ENCODE results near the gene RAET1G. TPM values are rescaled to one million over a fixed set of nuclear protein-coding genes. Genes with fewer than 3 reads are reported as not detected.

The RAET1G gene
- total and polyA plus RNA-seq, 9 of the 15 experiments (the other 6 are each of a cell fraction or from before 2014, with no cell fraction given), result 0.11 TPM; not detected in 8

- TF ChIP-seq, protein P1, sequence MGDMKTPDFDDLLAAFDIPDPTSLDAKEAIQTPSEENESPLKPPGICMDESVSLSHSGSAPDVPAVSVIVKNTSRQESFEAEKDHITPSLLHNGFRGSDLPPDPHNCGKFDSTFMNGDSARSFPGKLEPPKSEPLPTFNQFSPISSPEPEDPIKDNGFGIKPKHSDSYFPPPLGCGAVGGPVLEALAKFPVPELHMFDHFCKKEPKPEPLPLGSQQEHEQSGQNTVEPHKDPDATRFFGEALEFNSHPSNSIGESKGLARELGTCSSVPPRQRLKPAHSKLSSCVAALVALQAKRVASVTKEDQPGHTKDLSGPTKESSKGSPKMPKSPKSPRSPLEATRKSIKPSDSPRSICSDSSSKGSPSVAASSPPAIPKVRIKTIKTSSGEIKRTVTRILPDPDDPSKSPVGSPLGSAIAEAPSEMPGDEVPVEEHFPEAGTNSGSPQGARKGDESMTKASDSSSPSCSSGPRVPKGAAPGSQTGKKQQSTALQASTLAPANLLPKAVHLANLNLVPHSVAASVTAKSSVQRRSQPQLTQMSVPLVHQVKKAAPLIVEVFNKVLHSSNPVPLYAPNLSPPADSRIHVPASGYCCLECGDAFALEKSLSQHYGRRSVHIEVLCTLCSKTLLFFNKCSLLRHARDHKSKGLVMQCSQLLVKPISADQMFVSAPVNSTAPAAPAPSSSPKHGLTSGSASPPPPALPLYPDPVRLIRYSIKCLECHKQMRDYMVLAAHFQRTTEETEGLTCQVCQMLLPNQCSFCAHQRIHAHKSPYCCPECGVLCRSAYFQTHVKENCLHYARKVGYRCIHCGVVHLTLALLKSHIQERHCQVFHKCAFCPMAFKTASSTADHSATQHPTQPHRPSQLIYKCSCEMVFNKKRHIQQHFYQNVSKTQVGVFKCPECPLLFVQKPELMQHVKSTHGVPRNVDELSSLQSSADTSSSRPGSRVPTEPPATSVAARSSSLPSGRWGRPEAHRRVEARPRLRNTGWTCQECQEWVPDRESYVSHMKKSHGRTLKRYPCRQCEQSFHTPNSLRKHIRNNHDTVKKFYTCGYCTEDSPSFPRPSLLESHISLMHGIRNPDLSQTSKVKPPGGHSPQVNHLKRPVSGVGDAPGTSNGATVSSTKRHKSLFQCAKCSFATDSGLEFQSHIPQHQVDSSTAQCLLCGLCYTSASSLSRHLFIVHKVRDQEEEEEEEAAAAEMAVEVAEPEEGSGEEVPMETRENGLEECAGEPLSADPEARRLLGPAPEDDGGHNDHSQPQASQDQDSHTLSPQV (IDR thresholded peaks at IDR 0.05), result peak; percentile 54; the same call in 1 of the 2 replicates
- TF ChIP-seq E4F1 (CRISPR knock-in tag; IDR thresholded peaks at IDR 0.05; ENCODE audit: borderline replicate concordance), result no peak
- TF ChIP-seq FOXO4 (CRISPR knock-in tag; IDR thresholded peaks at IDR 0.05), result no peak
- no peak for TF ChIP-seq ZNF586 (CRISPR knock-in tag; conservative IDR thresholded peaks at IDR 0.05)
- 0 out of 2 replicates have a peak, but pooled peaks have one; percentile 3 for TF ChIP-seq BMI1 (IDR thresholded peaks at IDR 0.05; ENCODE audit: low read length)
- TF ChIP-seq SMARCC2 (IDR thresholded peaks at IDR 0.05; ENCODE audit: low read depth), result no peak
- TF ChIP-seq KDM2B (CRISPR knock-in tag; IDR thresholded peaks at IDR 0.05), result no peak
- TF ChIP-seq GATAD2B (IDR thresholded peaks at IDR 0.05; ENCODE audit: borderline replicate concordance), result no peak
- peak; percentile 42; the same call in 1 of the 2 replicates for TF ChIP-seq EP300 (IDR thresholded peaks at IDR 0.05; ENCODE audit: low read length)
- TF ChIP-seq PHB (CRISPR knock-in tag; IDR thresholded peaks at IDR 0.05), result no peak
- TF ChIP-seq GTF2E2 (tag; IDR thresholded peaks at IDR 0.05), result 0 out of 2 replicates have a peak, but pooled peaks have one; percentile 55
- no peak for TF ChIP-seq ZNF311 (CRISPR knock-in tag; IDR thresholded peaks at IDR 0.05)
- no peak for TF ChIP-seq ZNF174 (CRISPR knock-in tag; IDR thresholded peaks at IDR 0.05)
- TF ChIP-seq SMARCB1 (IDR thresholded peaks at IDR 0.05; ENCODE audit: insufficient read length, low read depth), result no peak
- no peak for TF ChIP-seq ILF3 (IDR thresholded peaks at IDR 0.05; ENCODE audit: borderline replicate concordance)
- no peak for TF ChIP-seq HDGF (IDR thresholded peaks at IDR 0.05)
- TF ChIP-seq, protein P2, sequence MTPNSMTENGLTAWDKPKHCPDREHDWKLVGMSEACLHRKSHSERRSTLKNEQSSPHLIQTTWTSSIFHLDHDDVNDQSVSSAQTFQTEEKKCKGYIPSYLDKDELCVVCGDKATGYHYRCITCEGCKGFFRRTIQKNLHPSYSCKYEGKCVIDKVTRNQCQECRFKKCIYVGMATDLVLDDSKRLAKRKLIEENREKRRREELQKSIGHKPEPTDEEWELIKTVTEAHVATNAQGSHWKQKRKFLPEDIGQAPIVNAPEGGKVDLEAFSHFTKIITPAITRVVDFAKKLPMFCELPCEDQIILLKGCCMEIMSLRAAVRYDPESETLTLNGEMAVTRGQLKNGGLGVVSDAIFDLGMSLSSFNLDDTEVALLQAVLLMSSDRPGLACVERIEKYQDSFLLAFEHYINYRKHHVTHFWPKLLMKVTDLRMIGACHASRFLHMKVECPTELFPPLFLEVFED (CRISPR knock-in tag; conservative IDR thresholded peaks at IDR 0.05), result no peak
- TF ChIP-seq RFX1 (IDR thresholded peaks at IDR 0.05), result no peak
- TF ChIP-seq JUNB (CRISPR knock-in tag; conservative IDR thresholded peaks at IDR 0.05), result 0 out of 2 replicates have a peak, but pooled peaks have one; percentile 1
Measured at GRCh38 chr6:149963462-149964307, 40.8 kb upstream of the RAET1G start, which contains the start of gene ULBP1 (continued).
